GM10266 (cell line): Measurements from ENCODE around the gene BMAL1.

Source experiments
- DNase-seq: peaks from one replicate; pipeline ENCODE4 v3.0.0; 2012; ENCODE audit errors: extremely low spot score
- CTCF ChIP-seq: IDR thresholded peaks from 2 replicates; pipeline ENCODE4 v1.5.1; 2012; ENCODE audit warnings: mild to moderate bottlenecking, low read depth; ENCODE audit not compliant: control insufficient read depth, insufficient read depth; ENCODE audit errors: missing control alignments

The BMAL1 gene

GRCh38 chr11:13375798-13376197 lies 98.2 kb downstream of the BMAL1 start:
- DNase-seq = no peak
- TF ChIP-seq CTCF = no peak

- no peak for TF ChIP-seq CTCF
- DNase-seq = no peak
These were observed 98.8 kb downstream of the BMAL1 start for GRCh38 chr11:13376402-13376801.

GRCh38 chr11:13376838-13377237 lies 99.2 kb downstream of the BMAL1 start:
- no peak for TF ChIP-seq CTCF
- no peak for DNase-seq

GRCh38 chr11:13378316-13378715 lies 100.7 kb downstream of the BMAL1 start:
- no peak for DNase-seq
- TF ChIP-seq CTCF = no peak

GRCh38 chr11:13380731-13381130 lies 103.1 kb downstream of the BMAL1 start:
- DNase-seq = no peak
- TF ChIP-seq CTCF = no peak

- TF ChIP-seq CTCF = no peak
- no peak for DNase-seq
These were observed 105.2 kb downstream of the BMAL1 start for GRCh38 chr11:13382751-13383150.

GRCh38 chr11:13384908-13385640 lies 107.5 kb downstream of the BMAL1 start:
- peak; percentile 68 for TF ChIP-seq CTCF
- DNase-seq = peak; percentile 38
